ENCODE data around the gene ABCG2.

ABCG2 gene

DNA sequence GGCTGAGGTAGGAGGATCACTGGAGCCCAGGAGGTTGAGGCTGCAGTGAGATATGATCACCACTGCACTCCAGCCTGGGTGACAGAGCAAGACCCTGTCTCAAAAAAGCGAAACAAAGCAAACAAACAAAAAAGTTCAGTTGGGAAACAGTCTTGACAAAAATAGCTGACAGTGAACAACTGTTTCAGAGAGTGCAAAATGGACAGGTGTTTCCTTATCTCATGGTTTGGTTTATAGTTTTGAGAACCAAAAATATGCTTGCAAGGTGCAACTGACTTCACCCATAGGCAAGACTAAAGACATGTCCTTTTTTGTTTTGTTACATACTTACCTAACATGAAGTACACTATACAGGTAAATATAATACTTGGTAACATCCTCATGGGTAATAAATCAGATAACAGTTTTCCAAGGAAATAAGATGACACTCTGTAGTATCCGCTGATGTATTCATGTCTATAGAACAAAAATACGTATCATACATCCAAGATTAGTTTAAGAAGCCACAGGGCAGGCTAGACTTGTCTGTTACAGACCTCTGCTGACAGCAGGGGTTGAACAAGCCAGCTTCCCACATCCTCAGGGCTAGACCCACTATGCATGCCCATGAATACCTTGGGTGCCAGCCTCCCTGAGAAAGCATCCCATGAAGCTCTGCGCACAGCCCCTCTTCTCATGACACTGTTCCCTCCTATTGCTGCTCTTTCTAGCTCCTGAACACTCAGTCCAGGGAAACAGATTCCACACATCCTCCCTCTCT lies 59.3 kb downstream of the ABCG2 start:
- 0 out of 2 replicates have a peak, but pooled peaks cover 2% of the 10 kb centered on the region for H3K4me1 ChIP-seq (ENCODE audit: control insufficient read depth, insufficient read depth, low read length)
- H3K9me3 ChIP-seq (ENCODE audit: control insufficient read depth, insufficient read depth, low read length): no peaks in the 10 kb centered on the region
- no peak overlapping the region for H3K27ac ChIP-seq (ENCODE audit: low read depth, low read length)
- H3K27me3 ChIP-seq (ENCODE audit: control insufficient read depth, insufficient read depth, low read length): no peaks in the 10 kb centered on the region
- no peak overlapping the region for H3K4me3 ChIP-seq (ENCODE audit: low read depth, low read length)
- H3K9ac ChIP-seq (ENCODE audit: low read depth, low read length): no peak overlapping the region
- H3K36me3 ChIP-seq (ENCODE audit: control insufficient read depth, insufficient read depth, low read length): no peaks in the 10 kb centered on the region

DNA sequence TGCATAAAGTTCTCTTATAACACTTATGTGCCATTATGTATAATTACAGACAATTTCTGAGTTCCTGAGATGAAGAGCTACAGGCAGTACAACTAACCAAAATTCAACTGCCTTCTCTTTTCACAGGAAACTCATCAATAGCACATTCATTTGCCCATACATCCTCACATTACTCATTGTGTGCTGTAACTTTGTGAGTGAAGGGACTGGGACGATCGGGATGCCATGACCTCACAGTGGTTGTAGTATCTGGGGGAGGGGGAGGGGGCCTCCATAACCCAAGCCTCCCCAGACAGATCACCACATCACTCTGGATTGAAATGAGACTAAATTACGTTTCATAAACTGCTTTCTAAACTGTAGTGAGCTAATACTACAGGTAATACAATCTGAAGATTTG lies 60.7 kb downstream of the ABCG2 start:
- H3K9ac ChIP-seq (ENCODE audit: low read depth, low read length): no peak overlapping the region

DNA sequence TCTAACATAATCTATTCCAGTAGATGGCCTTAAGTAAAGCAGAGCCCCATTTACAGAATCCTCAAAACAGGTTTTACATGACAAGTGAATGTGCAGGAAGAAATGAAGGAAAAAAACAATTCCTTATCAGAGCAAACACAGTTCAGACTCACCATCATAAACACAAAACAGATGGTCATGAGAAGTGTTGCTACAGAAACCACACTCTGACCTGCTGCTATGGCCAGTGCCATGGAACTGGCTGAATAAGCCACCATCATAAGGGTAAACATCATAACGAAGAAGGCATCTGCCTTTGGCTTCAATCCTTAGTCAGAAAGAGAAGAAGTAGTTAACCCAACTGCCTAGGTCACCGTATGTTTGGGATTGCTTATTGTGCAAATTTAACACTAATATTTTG lies 61.1 kb downstream of the ABCG2 start:
- no peak overlapping the region for H3K4me3 ChIP-seq (ENCODE audit: low read depth, low read length)
- H3K9ac ChIP-seq (ENCODE audit: low read depth, low read length): no peak overlapping the region
- 0 out of 2 replicates have a peak, but pooled peaks cover 5% of the 10 kb centered on the region for H3K4me1 ChIP-seq (ENCODE audit: control insufficient read depth, insufficient read depth, low read length)
- no peaks in the 10 kb centered on the region for H3K36me3 ChIP-seq (ENCODE audit: control insufficient read depth, insufficient read depth, low read length)
- no peaks in the 10 kb centered on the region for H3K27me3 ChIP-seq (ENCODE audit: control insufficient read depth, insufficient read depth, low read length)
- no peaks in the 10 kb centered on the region for H3K9me3 ChIP-seq (ENCODE audit: control insufficient read depth, insufficient read depth, low read length)
- no peak overlapping the region for H3K27ac ChIP-seq (ENCODE audit: low read depth, low read length)

More for the DNA sequence above, 60.7 kb downstream of the ABCG2 start:
- no peaks in the 10 kb centered on the region for H3K27me3 ChIP-seq (ENCODE audit: control insufficient read depth, insufficient read depth, low read length)
- H3K4me3 ChIP-seq (ENCODE audit: low read depth, low read length): no peak overlapping the region
- H3K9me3 ChIP-seq (ENCODE audit: control insufficient read depth, insufficient read depth, low read length): no peaks in the 10 kb centered on the region
- 0 out of 2 replicates have a peak, but pooled peaks cover 5% of the 10 kb centered on the region for H3K4me1 ChIP-seq (ENCODE audit: control insufficient read depth, insufficient read depth, low read length)
- H3K27ac ChIP-seq (ENCODE audit: low read depth, low read length): no peak overlapping the region
- H3K36me3 ChIP-seq (ENCODE audit: control insufficient read depth, insufficient read depth, low read length): no peaks in the 10 kb centered on the region

DNA sequence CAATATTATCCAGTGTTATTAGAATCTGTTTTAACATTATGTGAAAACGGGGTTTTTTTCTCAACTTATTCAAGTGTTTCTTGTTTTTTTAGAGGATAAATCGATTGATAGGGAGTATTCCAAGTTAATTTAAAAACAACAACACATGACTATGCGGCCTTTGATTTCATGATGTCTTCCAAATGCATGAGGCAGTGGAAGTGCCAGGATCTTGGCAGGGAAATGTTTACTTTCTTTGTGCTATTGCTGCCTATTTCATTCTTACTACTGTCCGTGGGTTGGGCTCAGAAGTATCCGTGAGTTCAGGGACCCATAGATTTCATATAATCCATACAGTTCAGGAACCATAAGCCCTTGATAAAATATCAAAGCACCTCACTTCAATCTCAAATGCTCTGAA lies 64.6 kb downstream of the ABCG2 start:
- Histone ChIP-seq H3K9me3 (ENCODE audit: control insufficient read depth, insufficient read depth, low read length) (no peaks in the 10 kb centered on the region), H3K36me3 (ENCODE audit: control insufficient read depth, insufficient read depth, low read length) (no peaks in the 10 kb centered on the region), H3K27ac (ENCODE audit: low read depth, low read length) (no peak overlapping the region), H3K9ac (ENCODE audit: low read depth, low read length) (no peak overlapping the region), H3K27me3 (ENCODE audit: control insufficient read depth, insufficient read depth, low read length) (no peaks in the 10 kb centered on the region), H3K4me1 (ENCODE audit: control insufficient read depth, insufficient read depth, low read length) (0 out of 2 replicates have a peak, but pooled peaks cover 5% of the 10 kb centered on the region), H3K4me3 (ENCODE audit: low read depth, low read length) (no peak overlapping the region)

DNA sequence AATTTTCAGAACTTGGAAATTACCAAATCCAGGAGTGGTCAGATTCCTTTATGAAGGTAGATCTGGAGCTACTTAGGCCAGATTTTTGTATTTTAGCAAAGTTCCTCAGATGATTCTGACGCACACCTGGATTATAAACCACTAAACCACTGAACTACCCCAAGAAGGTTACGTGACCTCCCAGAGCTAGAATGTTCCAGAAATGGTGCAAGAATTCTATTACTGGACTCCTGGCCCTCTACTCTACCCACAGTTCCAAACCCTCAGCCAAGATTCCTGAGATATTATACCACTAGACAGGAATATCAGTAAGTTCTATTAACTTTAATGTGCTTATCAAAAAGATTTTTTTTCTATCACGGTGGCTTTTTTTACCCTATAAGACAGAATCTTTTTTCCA lies 67.1 kb downstream of the ABCG2 start:
- Histone ChIP-seq H3K4me1 (ENCODE audit: control insufficient read depth, insufficient read depth, low read length) (0 out of 2 replicates have a peak, but pooled peaks cover 5% of the 10 kb centered on the region), H3K27me3 (ENCODE audit: control insufficient read depth, insufficient read depth, low read length) (no peaks in the 10 kb centered on the region), H3K9ac (ENCODE audit: low read depth, low read length) (no peak overlapping the region), H3K4me3 (ENCODE audit: low read depth, low read length) (no peak overlapping the region), H3K9me3 (ENCODE audit: control insufficient read depth, insufficient read depth, low read length) (no peaks in the 10 kb centered on the region), H3K27ac (ENCODE audit: low read depth, low read length) (no peak overlapping the region), H3K36me3 (ENCODE audit: control insufficient read depth, insufficient read depth, low read length) (no peaks in the 10 kb centered on the region)

DNA sequence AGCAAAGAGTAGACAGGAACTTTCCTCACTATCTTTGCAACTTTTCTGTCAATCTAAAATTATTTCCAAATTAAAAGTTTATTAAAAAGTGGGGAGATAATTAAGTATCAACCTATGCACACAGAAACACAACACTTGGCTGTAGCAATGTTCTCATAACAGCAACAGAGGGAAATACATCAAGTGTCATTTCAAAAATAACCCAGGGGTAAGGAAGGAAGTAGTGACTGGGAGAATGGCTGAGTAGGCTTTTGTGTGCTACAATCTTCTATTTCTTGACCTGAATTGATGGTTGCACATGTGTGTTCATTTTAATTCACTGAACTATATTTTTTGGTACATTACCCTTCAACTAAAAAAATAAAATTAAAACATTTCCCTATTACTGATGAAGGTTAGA lies 67.5 kb downstream of the ABCG2 start:
- Histone ChIP-seq H3K4me1 (ENCODE audit: control insufficient read depth, insufficient read depth, low read length) (0 out of 2 replicates have a peak, but pooled peaks cover 5% of the 10 kb centered on the region), H3K36me3 (ENCODE audit: control insufficient read depth, insufficient read depth, low read length) (no peaks in the 10 kb centered on the region), H3K9ac (ENCODE audit: low read depth, low read length) (no peak overlapping the region), H3K27ac (ENCODE audit: low read depth, low read length) (no peak overlapping the region), H3K27me3 (ENCODE audit: control insufficient read depth, insufficient read depth, low read length) (no peaks in the 10 kb centered on the region), H3K4me3 (ENCODE audit: low read depth, low read length) (no peak overlapping the region), H3K9me3 (ENCODE audit: control insufficient read depth, insufficient read depth, low read length) (no peaks in the 10 kb centered on the region)

DNA sequence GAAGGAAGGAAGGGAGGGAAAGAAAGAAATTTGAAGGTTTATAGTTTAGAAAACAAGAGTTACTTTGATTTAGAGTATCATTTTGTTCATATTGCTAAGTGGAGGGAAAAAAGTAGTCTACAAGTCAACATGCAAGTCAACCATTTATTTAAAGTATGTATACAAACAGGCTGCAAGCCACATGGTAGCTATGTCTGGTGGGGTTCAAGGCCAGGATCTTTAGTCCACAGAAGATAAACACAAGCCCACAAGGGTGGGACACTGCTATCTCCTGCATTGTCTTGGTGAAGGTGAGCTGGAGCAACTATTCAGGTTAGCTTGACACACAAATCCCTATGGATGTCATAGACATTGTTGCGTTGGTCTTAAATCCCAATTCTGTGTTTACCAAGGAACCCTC lies 71.4 kb downstream of the ABCG2 start:
- no peaks in the 10 kb centered on the region for H3K4me1 ChIP-seq (ENCODE audit: control insufficient read depth, insufficient read depth, low read length)

DNA sequence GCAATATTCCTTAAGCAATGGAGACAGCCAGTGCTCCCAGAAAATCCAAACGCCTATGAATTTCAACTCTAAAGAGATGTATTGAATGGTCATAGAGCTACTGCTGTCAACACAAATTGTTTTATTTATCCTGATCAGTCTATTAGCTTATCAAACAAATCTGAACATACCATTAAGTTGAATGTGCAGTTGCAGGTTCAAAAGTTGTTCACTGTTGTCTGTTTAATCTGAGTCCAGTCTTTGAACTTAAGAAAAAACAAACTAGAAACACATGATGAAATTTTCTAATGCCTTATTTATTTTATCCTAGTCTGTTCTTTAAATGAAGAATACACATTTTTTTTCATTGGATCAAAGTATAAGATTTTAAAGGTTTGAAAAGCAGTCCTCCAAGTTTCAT lies 77.8 kb downstream of the ABCG2 start:
- no peak overlapping the region for H3K9ac ChIP-seq (ENCODE audit: low read depth, low read length)
- no peaks in the 10 kb centered on the region for H3K4me1 ChIP-seq (ENCODE audit: control insufficient read depth, insufficient read depth, low read length)
- no peaks in the 10 kb centered on the region for H3K9me3 ChIP-seq (ENCODE audit: control insufficient read depth, insufficient read depth, low read length)
- H3K27ac ChIP-seq (ENCODE audit: low read depth, low read length): no peak overlapping the region
- no peaks in the 10 kb centered on the region for H3K27me3 ChIP-seq (ENCODE audit: control insufficient read depth, insufficient read depth, low read length)
- peaks cover 23% of the 10 kb centered on the region for H3K36me3 ChIP-seq (ENCODE audit: control insufficient read depth, insufficient read depth, low read length)
- H3K4me3 ChIP-seq (ENCODE audit: low read depth, low read length): no peak overlapping the region

More for the DNA sequence above, 71.4 kb downstream of the ABCG2 start:
- no peak overlapping the region for H3K27ac ChIP-seq (ENCODE audit: low read depth, low read length)
- no peaks in the 10 kb centered on the region for H3K36me3 ChIP-seq (ENCODE audit: control insufficient read depth, insufficient read depth, low read length)
- no peaks in the 10 kb centered on the region for H3K9me3 ChIP-seq (ENCODE audit: control insufficient read depth, insufficient read depth, low read length)
- no peak overlapping the region for H3K4me3 ChIP-seq (ENCODE audit: low read depth, low read length)
- no peaks in the 10 kb centered on the region for H3K27me3 ChIP-seq (ENCODE audit: control insufficient read depth, insufficient read depth, low read length)
- H3K9ac ChIP-seq (ENCODE audit: low read depth, low read length): no peak overlapping the region

DNA sequence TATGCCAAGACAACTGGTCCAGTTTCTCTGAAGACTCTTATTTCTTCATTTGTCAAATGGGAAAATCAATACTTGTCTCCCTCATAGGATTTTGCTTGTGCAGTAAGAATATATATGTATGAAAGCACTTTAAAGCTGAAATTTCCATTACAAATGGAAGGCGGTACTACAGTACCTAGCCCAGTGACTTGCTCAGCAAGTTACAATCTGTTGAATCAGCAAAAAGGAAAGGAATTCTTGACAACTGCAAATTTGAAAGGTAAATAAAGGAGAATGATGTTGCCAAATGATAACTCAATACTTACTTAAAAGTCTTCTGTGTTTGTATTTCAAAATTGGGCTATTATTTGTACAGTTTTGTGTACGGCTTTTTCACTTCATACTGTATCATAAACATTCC lies 79.9 kb downstream of the ABCG2 start:
- Histone ChIP-seq H3K27me3 (ENCODE audit: control insufficient read depth, insufficient read depth, low read length) (no peaks in the 10 kb centered on the region), H3K4me1 (ENCODE audit: control insufficient read depth, insufficient read depth, low read length) (no peaks in the 10 kb centered on the region), H3K27ac (ENCODE audit: low read depth, low read length) (no peak overlapping the region), H3K9me3 (ENCODE audit: control insufficient read depth, insufficient read depth, low read length) (no peaks in the 10 kb centered on the region), H3K9ac (ENCODE audit: low read depth, low read length) (no peak overlapping the region), H3K36me3 (ENCODE audit: control insufficient read depth, insufficient read depth, low read length) (peaks cover 43% of the 10 kb centered on the region), H3K4me3 (ENCODE audit: low read depth, low read length) (no peak overlapping the region)

DNA sequence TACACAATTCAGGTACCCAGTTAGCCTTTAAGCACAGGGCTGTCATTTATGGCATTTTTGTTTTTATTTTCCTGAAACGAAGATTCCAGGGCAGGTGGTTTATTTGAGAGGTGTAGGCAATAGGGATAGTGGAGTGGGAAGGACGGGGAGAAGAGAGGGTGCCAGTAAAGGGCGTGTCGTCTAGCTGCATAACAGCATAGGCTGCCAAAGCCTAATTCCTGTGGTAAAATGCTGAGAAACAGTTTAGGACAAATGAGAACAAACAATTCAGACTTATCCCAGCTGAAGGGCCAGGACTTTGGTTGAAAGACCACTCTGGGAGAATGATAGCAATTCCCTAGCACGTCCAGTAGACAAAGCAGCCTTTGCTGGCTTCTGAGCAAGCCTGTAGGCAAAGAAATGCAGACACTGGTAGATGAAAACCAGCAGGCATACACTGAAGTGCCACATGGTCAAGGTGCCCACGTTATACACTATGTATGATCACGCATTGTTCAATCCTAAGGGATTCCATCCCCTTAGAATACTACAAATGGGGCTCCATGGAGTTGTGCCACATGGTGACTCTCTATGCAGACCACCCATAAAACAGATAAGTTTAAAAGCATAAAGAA lies 80.4 kb downstream of the ABCG2 start:
- Histone ChIP-seq H3K4me3 (ENCODE audit: low read depth, low read length) (no peak overlapping the region), H3K9ac (ENCODE audit: low read depth, low read length) (no peak overlapping the region), H3K4me1 (ENCODE audit: control insufficient read depth, insufficient read depth, low read length) (no peaks in the 10 kb centered on the region), H3K27ac (ENCODE audit: low read depth, low read length) (no peak overlapping the region), H3K9me3 (ENCODE audit: control insufficient read depth, insufficient read depth, low read length) (no peaks in the 10 kb centered on the region), H3K27me3 (ENCODE audit: control insufficient read depth, insufficient read depth, low read length) (no peaks in the 10 kb centered on the region), H3K36me3 (ENCODE audit: control insufficient read depth, insufficient read depth, low read length) (peaks cover 46% of the 10 kb centered on the region)

DNA sequence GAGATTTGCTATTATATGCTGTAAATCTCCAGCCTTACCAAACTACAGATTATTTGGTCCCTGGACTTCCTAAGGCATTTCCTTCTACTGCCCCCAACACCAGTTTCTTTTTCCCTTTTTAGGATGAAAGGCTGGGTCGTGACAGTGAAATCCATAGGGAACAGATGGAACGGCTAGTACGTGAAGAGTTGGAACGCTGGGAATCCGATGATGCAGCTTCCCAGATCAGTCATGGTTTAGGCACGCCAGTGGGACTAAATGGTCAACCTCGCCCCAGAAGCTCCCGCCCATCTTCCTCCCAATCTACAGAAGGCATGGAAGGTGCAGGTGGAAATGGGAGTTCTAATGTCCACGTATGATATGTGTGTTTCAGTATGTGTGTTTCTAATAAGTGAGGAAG lies 83.1 kb downstream of the ABCG2 start:
- no peak overlapping the region for H3K4me3 ChIP-seq (ENCODE audit: low read depth, low read length)
- H3K4me1 ChIP-seq (ENCODE audit: control insufficient read depth, insufficient read depth, low read length): no peaks in the 10 kb centered on the region
- no peaks in the 10 kb centered on the region for H3K9me3 ChIP-seq (ENCODE audit: control insufficient read depth, insufficient read depth, low read length)
- H3K36me3 ChIP-seq (ENCODE audit: control insufficient read depth, insufficient read depth, low read length): peaks cover 72% of the 10 kb centered on the region
- H3K9ac ChIP-seq (ENCODE audit: low read depth, low read length): no peak overlapping the region
- no peak overlapping the region for H3K27ac ChIP-seq (ENCODE audit: low read depth, low read length)
- H3K27me3 ChIP-seq (ENCODE audit: control insufficient read depth, insufficient read depth, low read length): no peaks in the 10 kb centered on the region
